ENCODE measurements around the gene PLEKHG5. TPM values are rescaled to one million over a fixed set of nuclear protein-coding genes. Genes with fewer than 3 reads are reported as not detected.

PLEKHG5 gene
- total RNA-seq = 1 to 10 TPM in 5 of 6 experiments, under 1 TPM in 1; 0.70 to 2.3 (median 1.5) TPM
- long read RNA-seq = 0 reads

DNA sequence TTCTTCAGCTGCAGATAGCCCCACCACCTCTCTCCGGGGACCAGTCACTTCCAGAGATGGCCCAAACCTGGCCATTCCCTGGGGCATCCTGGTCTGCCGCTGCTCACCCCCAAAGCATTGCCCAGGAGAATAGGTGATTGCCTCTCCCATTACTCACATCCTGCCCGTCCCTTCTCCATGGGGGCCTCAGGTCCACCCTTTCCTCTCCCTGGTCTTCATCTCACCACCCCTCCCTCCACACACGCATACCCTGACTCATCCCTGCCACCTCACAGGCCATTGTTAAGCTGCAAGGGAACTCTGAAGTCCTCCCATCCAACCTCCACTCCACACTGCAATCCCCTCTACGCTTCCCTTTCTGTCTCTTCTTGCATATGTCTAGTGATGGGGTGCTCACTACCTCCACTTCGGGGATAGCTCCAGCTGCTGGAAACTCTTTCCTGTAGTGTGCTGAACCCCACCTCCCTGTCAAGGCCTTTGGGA lies at the start of gene PLEKHG5:
PLEKHG5 (minus strand) TSS at position 188 of the 483 bp plus-strand sequence. CDS start 14,096 bp downstream, outside the sequence.
- intact Hi-C loops (cut with DNase I) = no loop called here
- Histone ChIP-seq H3K27me3 (no peaks in the 10 kb centered on the region), H3K4me1 (peaks cover 0 to 15% (median 0%) of the 10 kb centered on the region in 4 donors), H3K36me3 (no peaks in the 10 kb centered on the region), H3K9me3 (no peaks in the 10 kb centered on the region), H3K4me3 (peak within 1 kb of the TSS; percentile 56 to 82 (median 80)), H3K27ac (peak within 1 kb of the TSS; percentile 27 to 64 (median 47))
- no peak for DNase-seq
- no peak for ATAC-seq
- whole genome bisulfite sequencing (ENCODE audit: insufficient coverage, low coverage, low lambda C conversion rate, missing lambda C conversion rate) = 56% methylated on average over 4 of the region's 6 CpGs
- TF ChIP-seq, protein P1, sequence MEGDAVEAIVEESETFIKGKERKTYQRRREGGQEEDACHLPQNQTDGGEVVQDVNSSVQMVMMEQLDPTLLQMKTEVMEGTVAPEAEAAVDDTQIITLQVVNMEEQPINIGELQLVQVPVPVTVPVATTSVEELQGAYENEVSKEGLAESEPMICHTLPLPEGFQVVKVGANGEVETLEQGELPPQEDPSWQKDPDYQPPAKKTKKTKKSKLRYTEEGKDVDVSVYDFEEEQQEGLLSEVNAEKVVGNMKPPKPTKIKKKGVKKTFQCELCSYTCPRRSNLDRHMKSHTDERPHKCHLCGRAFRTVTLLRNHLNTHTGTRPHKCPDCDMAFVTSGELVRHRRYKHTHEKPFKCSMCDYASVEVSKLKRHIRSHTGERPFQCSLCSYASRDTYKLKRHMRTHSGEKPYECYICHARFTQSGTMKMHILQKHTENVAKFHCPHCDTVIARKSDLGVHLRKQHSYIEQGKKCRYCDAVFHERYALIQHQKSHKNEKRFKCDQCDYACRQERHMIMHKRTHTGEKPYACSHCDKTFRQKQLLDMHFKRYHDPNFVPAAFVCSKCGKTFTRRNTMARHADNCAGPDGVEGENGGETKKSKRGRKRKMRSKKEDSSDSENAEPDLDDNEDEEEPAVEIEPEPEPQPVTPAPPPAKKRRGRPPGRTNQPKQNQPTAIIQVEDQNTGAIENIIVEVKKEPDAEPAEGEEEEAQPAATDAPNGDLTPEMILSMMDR (IDR thresholded peaks at IDR 0.05) = no peak
- TF ChIP-seq POLR2A (IDR thresholded peaks at IDR 0.05) = no peak

GRCh38 chr1:6538956-6539355 lies 47.5 kb upstream of the PLEKHG5 start:
- H3K27ac ChIP-seq = no peak overlapping the region
- H3K27me3 ChIP-seq = no peaks in the 10 kb centered on the region
- ATAC-seq = no peak
- intact Hi-C loops (cut with DNase I) = no loop called here
- 57% methylated on average over 3 of the region's 3 CpGs for WGBS (ENCODE audit: insufficient coverage, low coverage, low lambda C conversion rate, missing lambda C conversion rate)
- H3K4me3 ChIP-seq = no peak overlapping the region
- no peaks in the 10 kb centered on the region for H3K9me3 ChIP-seq
- peaks cover 0 to 25% (median 0%) of the 10 kb centered on the region in 4 donors for H3K36me3 ChIP-seq
- TF ChIP-seq POLR2A (IDR thresholded peaks at IDR 0.05) = no peak
- TF ChIP-seq, protein P1 (IDR thresholded peaks at IDR 0.05) = no peak
- DNase-seq = no peak
- H3K4me1 ChIP-seq = peaks cover 0 to 14% (median 0%) of the 10 kb centered on the region in 4 donors

GRCh38 chr1:6536291-6536690 lies 44.8 kb upstream of the PLEKHG5 start:
- no peaks in the 10 kb centered on the region for H3K27me3 ChIP-seq
- intact Hi-C loops (cut with DNase I) = no loop called here
- H3K36me3 ChIP-seq = peaks cover 0 to 31% (median 16%) of the 10 kb centered on the region in 4 donors
- H3K27ac ChIP-seq = no peak overlapping the region
- no peak for ATAC-seq
- TF ChIP-seq, protein P1 (IDR thresholded peaks at IDR 0.05) = no peak
- TF ChIP-seq POLR2A (IDR thresholded peaks at IDR 0.05) = no peak
- no peak overlapping the region for H3K4me3 ChIP-seq
- peaks cover 0 to 14% (median 0%) of the 10 kb centered on the region in 4 donors for H3K4me1 ChIP-seq
- DNase-seq = no peak
- no peaks in the 10 kb centered on the region for H3K9me3 ChIP-seq
- WGBS (ENCODE audit: insufficient coverage, low coverage, low lambda C conversion rate, missing lambda C conversion rate) = 100% methylated on average over 3 of the region's 5 CpGs

DNA sequence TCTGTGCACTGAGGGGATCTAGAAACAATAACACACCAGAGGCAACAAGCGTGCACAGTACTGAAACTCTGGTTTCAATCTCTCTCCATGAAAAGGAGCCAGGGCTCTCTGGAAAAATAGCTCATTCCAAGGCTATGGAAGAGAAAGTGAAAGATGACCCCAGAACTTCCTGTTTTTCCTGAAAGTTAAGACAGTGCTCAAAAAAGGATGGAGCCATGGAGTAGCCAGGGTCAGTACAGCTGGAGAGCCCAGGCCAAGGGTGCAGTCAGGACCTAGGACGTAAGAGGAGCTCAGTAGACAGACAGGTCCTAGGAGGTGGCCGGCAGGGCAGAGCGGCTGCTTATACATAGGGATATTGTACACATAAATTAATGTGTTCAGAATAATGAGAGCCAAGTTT lies 43.7 kb upstream of the PLEKHG5 start:
- Histone ChIP-seq H3K36me3 (peaks cover 0 to 36% (median 16%) of the 10 kb centered on the region in 4 donors), H3K4me1 (peaks cover 0 to 14% (median 0%) of the 10 kb centered on the region in 4 donors), H3K27me3 (no peaks in the 10 kb centered on the region), H3K9me3 (no peaks in the 10 kb centered on the region), H3K4me3 (no peak overlapping the region), H3K27ac (peak overlapping the region in 1 of 3 donors; percentile 22)
- intact Hi-C loops (cut with DNase I) = no loop called here
- ATAC-seq (peak; percentile 30 to 81 (median 54)), DNase-seq (no peak)
- WGBS (ENCODE audit: insufficient coverage, low coverage, low lambda C conversion rate, missing lambda C conversion rate) = 71% methylated on average over 4 of the region's 4 CpGs
- TF ChIP-seq, protein P1 (IDR thresholded peaks at IDR 0.05) = no peak
- no peak for TF ChIP-seq POLR2A (IDR thresholded peaks at IDR 0.05)

All from right lobe of liver (tissue), 6 donors.